GM18867 (cell line): ENCODE results near the gene SUSD1.
"Not testable (repeated sequence)": the region's sequence is repeated elsewhere in the genome, so short reads cannot be mapped to it uniquely, and the experiment has no call there.

Experiments used
- ATAC-seq: cut with Tn5 transposase; IDR thresholded peaks from one replicate; pipeline ENCODE4 v1.9.1; 2021; ENCODE audit warnings: mild to moderate bottlenecking, moderate library complexity; ENCODE audit not compliant: unreplicated experiment

SUSD1 gene

DNA sequence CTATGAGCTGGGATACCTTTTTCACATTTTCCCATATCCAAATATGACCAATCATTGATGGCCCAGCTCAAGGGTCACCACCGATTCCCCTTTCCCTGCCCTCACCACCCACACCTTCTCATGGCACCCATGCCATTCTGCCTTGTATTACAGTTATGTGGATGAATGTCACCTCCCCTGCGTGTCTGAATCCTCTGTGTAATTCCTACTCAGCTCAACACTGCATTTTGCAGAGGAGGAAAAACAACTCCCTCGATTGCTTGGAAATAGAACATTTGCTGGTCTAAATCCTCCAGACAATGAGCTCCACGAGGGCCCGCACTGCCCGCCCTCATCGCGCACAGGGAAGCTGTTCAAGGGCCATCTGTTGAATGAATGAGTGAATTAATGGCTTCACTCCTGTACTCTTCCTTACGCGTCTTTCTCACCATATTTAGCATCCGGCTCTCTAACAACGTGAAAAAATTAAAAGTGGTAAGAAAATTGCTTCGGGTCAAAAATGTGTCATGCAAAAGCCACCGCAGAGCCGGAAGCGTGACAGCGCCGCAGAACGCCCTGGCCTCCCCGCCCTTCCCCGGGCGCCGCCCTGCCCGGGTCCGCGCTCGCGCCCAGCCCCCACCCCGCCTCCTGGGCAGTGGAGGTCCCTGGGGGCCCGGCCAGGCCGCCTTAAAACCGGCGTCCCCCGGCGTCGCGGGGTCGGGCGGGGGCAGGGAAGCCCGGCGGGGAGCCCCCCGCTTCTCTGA is 704 bp downstream of the SUSD1 start:
- ATAC-seq = peak; percentile 92

DNA sequence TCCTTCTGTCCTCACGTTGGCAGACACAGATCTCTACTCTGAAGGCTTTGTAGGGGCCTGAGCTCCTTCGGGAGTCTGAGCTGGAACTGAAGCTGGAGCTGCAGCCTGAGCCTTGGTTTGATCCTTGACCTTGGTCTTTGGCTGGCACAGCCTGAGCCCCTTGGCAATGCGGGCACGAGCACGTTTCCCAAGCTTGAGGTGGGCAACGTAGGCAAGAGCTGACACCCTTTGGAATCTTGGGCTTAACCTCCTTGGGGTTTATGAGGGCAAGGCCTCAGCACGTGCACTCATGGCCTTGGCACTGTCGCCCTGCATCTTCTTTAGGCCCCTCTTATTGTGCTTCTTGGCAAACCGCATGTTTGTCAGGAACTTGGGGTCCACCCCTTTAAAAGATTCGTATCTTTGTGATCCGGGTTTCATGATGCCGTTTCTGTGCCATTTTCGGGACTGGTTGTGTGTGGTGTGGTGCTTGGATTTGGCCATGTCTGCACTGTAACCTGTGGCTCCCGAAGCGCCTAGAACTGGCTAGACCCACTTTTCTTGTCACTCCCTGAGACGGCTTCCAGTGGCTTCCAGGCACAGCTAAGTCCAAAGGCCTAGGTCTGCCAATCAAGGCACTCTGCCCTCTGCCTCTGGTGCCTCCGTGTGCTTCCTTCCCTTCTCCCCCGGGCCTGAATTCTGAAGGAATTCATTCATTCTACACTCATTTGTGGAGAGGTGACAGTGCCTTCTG is 1.4 kb downstream of the SUSD1 start:
- ATAC-seq = no peak

DNA sequence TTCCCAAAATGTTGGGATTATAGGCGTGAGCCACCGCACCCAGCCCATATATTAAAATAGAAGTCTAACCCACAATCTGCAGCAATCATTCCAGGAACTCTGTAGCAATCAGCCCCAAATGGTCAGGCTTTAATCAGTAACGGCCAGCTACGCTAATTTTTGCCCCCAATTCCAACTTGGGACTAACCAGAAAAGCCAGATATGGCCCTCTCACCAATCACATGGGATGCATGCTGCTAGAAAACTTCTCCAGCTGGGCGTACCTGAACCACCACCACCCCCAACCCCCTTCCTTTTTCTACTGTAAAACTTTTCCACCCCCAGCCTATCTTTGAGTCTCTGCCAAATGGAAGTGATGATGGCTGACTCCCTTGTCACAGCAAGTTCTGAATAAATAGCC is 4.1 kb downstream of the SUSD1 start:
- ATAC-seq = no peak

DNA sequence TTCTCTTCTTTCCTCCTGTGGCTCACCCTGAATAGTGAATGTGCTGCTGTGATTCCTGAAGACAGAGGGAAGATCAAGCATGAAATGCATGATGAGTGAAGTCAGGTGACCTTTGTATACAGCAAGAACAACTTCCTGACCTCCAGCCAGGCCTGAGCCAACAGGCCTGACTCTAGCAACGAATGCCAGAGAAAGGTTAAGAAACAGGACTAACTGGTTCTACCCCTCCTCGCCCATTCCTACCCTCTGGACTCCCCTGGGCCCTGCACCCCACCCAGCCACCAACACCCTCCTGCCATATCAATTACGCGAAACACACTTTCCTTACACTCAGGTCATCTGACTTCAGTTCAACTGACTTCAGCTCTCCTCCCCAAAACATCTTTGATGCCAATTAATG is 4.9 kb downstream of the SUSD1 start:
- ATAC-seq = no peak

DNA sequence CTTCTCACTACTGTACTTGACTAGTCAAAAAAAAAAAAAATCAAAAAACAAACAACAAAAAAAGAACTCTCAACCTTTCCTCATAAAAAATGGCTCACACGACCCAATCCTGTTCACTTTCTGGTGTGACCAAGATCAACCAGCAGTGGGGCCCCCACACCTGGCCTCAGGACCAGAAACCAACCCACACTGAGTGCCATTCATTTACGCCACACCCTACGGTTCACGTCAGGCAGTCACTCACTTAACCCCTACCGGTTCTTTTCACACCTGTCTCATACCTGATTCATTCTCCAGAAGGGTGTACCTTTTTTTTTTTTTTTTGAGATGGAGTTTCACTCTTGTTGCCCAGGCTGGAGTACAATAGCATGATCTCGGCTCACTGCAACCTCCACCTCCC is 5.7 kb downstream of the SUSD1 start:
- no peak for ATAC-seq

DNA sequence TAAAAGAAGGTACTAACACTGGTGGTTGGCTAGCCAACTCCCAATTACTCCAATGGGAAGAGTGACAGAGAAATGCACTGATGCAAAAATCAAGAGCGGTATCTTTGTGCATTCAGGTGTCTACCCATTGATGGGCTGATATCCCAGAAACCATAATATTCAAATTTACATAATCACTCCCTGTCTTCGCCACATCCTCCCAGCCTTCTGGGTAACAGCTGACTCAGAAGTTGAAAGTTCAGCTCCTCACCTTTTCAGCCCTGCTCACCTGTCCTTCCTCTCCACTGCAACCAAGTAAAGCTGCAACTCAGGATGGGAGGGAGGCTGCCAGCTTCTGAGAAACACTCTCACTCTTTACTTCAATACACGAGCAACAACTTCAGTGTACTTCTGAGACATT is 6.9 kb downstream of the SUSD1 start:
- ATAC-seq = no peak

- ATAC-seq = no peak
These were observed 8.6 kb downstream of the SUSD1 start for GRCh38 chr9:112166176-112167140.

DNA sequence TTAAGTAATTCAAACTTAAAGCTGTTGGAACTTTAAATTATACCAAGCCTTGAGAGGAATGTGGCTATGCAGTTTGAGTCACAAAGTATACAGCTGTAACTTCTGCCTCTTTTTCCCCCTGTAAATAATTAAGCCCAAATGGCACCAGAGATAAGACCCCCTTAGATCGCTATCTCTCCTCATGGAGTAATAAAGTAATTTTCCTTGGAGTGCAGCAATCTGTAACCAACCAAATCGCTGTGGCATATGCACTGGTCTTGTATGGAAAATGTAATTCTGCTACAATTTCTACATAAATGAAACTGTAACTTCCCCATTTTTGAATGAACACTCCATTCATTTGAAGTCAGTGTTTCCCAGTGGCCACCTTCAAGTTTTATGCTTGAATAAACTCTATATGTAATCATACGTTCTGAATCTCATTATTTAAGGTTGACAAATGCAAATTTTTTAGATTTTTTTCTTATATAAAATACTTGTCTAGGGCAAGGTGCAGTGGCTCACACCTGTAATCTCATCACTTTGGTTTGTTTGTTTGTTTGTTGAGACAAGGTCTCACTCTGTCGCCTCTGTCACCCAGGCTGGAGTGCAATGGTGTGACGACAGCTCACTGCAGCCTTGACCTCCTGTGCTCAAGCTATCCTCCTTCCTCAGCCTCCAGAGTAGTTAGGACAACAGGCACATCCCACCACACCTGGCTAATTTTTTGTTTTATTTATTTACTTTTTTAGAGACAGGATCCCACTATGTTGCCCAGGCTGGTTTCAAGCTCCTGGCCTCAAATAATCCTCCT is 12.3 kb downstream of the SUSD1 start:
- ATAC-seq = no peak

GRCh38 chr9:112159781-112160180 is 15.3 kb downstream of the SUSD1 start:
- ATAC-seq = no peak

DNA sequence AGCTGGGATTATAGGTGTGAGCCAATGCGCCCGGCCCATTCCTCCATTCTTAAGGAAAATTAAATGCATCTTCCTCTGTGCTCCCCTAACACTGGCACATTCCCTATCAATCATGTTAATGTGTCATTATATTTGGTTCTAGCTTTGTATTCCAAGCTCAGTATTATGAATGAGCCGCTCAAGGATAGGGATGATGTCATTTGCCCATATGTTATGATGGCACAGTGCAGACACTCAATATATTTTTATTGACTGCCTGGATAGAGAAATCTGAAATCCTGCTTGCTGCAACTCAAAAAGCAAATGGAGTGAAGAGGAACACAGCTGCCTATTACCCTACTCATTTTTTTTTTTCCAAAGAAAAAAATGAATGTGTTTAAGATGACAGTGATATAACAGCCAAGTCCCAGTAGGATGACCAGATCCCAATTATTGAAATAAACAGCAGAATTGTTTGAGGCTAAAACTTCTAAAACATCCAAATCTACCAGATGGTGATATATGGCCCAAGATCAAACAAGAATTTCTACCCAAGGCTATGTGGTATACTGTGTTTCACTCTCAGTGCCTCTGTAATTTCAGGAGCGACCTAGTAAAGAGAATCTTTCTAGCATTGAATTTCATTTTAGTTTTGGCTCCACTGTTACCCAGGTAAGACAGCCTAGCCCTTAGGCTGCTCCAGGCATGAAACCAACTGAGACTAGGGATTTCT is 16.3 kb downstream of the SUSD1 start:
- ATAC-seq = no peak

DNA sequence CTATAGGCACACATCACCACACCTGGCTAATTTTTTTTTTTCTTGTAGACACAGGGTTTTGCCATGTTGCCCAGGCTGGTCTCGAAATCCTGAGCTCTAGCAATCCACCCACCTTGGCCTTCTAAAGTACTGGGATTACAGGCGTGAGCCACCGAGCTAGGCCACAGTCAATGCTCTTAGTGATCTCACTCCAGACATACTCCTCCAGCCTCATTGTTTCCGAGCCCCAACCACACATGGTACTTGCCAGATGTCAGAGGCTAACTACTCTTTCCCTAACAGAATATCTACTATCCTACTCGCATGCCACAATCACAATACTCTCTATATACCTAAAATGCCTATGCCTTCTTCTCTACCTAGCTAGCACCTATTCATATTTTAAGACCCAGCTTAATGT is 17.1 kb downstream of the SUSD1 start:
- ATAC-seq = no peak

DNA sequence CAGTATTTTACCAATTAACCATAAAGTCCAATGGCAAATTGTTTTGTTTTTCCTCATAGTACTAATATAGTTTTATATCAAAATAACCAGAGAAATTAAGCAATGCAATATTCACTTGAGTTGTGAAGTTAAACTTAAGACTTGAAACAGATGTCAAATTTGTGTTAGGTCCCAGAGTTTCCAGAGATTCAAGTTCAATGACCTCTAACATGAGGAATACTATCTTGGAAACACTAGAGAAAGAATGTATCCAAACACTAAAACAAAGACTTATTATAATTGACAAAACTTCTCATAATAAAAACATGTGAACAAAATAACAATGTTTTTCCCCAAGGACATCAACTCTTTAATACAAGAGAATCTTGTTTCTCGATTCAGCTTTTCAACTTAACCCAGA is 18.0 kb downstream of the SUSD1 start:
- ATAC-seq = no peak

DNA sequence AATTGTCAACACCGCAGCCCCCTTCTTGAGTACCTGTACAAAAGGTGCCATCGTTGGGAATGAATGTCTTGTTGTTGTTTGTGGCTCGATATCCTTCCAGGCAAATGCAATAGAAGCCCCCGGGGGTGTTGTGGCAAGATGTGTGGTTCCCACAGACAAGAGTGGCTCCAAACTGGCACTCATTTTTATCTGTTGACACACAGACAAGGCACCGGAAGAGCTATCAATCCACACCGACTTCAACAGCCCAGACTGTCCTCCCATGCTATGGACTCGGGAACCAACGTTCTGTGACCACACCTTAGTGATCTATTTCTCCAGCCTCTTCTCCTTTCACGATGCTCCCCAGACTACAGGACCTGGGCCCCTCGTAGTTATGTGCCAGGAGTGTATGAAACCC is 25.9 kb downstream of the SUSD1 start:
- no peak for ATAC-seq

GRCh38 chr9:112145886-112146285 is 29.2 kb downstream of the SUSD1 start:
- no peak for ATAC-seq

GRCh38 chr9:112144807-112145206 is 30.3 kb downstream of the SUSD1 start:
- no peak for ATAC-seq

DNA sequence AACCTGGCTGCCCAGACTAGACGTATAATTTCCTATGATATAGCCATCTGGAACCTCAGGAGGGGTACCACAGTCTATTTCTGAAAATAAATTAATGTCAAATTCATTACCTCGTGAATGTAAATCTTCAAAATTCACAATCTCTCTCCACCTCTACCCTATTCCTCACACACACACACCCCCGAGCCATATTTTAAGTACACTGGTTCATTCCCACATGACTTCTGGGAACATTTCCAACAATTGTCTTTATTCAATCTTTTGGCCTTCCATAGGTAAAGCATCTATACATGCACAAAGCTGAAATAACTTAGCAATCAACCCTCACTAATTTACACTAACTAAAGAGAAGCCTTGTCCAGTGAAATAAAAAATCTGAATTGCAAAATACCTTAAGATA is 32.7 kb downstream of the SUSD1 start:
- ATAC-seq = no peak

DNA sequence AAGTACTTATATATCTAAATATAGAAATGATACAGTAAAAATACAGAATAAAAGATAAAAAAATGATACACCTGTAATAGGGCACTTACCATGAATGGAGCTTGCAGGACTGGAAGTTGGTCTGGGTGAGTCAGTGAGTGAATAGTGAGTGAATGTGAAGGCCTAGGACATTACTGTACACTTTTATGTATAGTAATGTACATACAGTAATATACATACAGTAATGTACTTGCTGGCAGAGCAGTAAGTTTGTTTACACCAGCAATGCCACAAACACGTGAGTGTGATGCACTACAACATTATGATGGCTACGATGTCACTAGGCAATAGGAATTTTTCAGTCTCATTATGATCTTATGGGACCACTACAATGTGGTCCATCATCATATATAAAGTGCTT is 34.2 kb downstream of the SUSD1 start:
- peak; percentile 18 for ATAC-seq

DNA sequence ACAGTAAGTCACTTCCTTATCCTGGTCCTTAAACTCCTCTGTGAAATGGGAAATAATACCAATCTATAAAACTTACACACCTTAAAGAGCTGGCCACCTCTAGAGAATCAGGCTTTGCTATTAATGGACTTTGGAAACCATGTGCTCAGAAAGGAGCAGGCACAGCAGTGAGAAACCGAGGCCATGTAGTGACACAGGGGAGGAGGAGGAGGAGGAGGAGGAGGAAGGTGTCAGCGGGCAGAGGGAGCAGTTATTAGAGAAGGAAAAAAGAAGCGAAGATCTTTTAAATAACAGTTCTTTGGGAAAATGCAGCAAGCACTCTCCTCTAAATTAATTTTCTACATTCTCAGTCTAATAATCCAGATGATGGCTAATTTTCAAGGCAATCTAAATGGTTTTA is 38.0 kb downstream of the SUSD1 start:
- ATAC-seq = no peak

DNA sequence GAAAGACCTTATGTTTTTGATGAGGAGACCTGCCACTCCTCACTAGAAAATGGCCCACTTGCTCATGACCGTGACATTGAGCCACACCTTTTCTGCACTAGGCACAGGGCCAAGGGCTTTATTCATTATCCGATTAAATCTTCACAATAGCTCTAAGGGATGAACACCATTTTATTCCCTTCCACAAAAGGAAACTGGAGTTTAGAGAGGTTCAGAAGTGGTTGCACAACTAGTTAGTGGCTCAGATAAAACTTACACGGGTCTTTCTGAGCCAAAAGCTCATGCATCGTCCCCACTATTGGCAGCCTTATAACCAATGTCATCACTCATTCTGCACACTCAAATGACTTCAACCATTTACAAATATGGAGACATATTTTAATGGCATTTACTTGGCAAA is 39.4 kb downstream of the SUSD1 start:
- no peak for ATAC-seq

DNA sequence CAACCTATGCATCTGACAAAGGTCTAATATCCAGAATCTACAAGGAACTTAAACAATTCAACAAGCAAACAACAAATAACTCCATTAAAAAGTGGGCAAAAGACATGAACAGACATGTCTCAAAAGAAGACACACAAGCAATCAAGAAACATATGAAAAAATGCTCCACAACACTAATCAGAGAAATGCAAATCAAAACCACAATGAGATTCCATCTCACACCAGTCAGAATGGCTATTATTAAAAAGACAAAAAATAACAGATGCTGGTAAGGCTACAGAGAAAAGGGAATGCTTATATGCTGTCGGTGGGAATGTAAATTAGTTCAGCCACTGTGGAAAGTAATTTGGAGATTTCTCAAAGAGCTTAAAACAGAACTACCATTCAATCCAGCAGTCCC is 41.3 kb downstream of the SUSD1 start:
- ATAC-seq = not testable (repeated sequence)
